HepG2 (cell line): Measurements from ENCODE around the gene PLEKHH1. TPM values are rescaled to one million over a fixed set of nuclear protein-coding genes. Genes with fewer than 3 reads are reported as not detected.

Experiments used
- BRD4 ChIP-seq: sonication (generic); formaldehyde crosslinking; IDR thresholded peaks from 2 replicates; pipeline ENCODE4 v1.4.0; 2020; ENCODE audit warnings: missing genetic modification reagents
- CREB3 ChIP-seq: sonication (generic); formaldehyde crosslinking; IDR thresholded peaks from 2 replicates; pipeline ENCODE4 v1.5.0; 2020; ENCODE audit warnings: missing genetic modification reagents
- FOSL2 ChIP-seq: sonication (generic); formaldehyde crosslinking; IDR thresholded peaks from 2 replicates; pipeline ENCODE4 v1.4.0; 2020; ENCODE audit warnings: missing genetic modification reagents
- HNRNPLL ChIP-seq: fragments of 200-400 bp; formaldehyde crosslinking; IDR thresholded peaks from 2 replicates; pipeline ENCODE4 v1.6.1; 2017; ENCODE audit warnings: mild to moderate bottlenecking, low read depth, low read length; ENCODE audit not compliant: poor library complexity, severe bottlenecking
- KDM5B ChIP-seq: sonication (generic); formaldehyde crosslinking; IDR thresholded peaks from 2 replicates; pipeline ENCODE4 v1.4.0; 2020; ENCODE audit warnings: missing genetic modification reagents, mild to moderate bottlenecking, borderline replicate concordance
- MYC ChIP-seq: sonication (generic); formaldehyde crosslinking; IDR thresholded peaks from 2 replicates; pipeline ENCODE4 v1.9.0; 2021; ENCODE audit warnings: missing genetic modification reagents, borderline replicate concordance
- MYNN ChIP-seq: sonication (generic); formaldehyde crosslinking; IDR thresholded peaks from 2 replicates; pipeline ENCODE4 v1.4.0; 2020; ENCODE audit warnings: mild to moderate bottlenecking, low read depth, missing genetic modification reagents
- PCBP1 ChIP-seq: fragments of 200-400 bp; formaldehyde crosslinking; IDR thresholded peaks from 2 replicates; pipeline ENCODE4 v1.6.1; 2017; ENCODE audit warnings: mild to moderate bottlenecking, low read depth, low read length, borderline replicate concordance
- POLR2A ChIP-seq, 2 experiments: IDR thresholded peaks; 2 replicates each; pipeline ENCODE4 v1.6.1; 2011; ENCODE audit warnings: low read depth in 2 of 2, low read length in 2 of 2, mild to moderate bottlenecking in 1 of 2, moderate library complexity in 1 of 2; ENCODE audit not compliant: insufficient read depth in 1 of 2
- SPEN ChIP-seq: sonication (generic); formaldehyde crosslinking; IDR thresholded peaks from 2 replicates; pipeline ENCODE4 v1.5.1; 2020; ENCODE audit warnings: low read depth, mild to moderate bottlenecking, missing genetic modification reagents
- ZBTB2 ChIP-seq: sonication (generic); formaldehyde crosslinking; IDR thresholded peaks from 2 replicates; pipeline ENCODE4 v1.8.0; 2022; ENCODE audit warnings: low read depth, missing genetic modification reagents
- ZFX ChIP-seq: sonication (generic); formaldehyde crosslinking; IDR thresholded peaks from 2 replicates; pipeline ENCODE4 v1.4.0; 2020; ENCODE audit warnings: mild to moderate bottlenecking, low read depth, missing genetic modification reagents, moderate library complexity
- ZNF160 ChIP-seq: sonication (generic); formaldehyde crosslinking; IDR thresholded peaks from 2 replicates; pipeline ENCODE4 v1.8.0; 2022; ENCODE audit warnings: mild to moderate bottlenecking, inconsistent platforms, missing genetic modification reagents
- ZNF274 ChIP-seq: sonication (generic); formaldehyde crosslinking; IDR thresholded peaks from 2 replicates; pipeline ENCODE4 v1.5.1; 2020; ENCODE audit warnings: mild to moderate bottlenecking, missing genetic modification reagents
- ZNF407 ChIP-seq: sonication (generic); formaldehyde crosslinking; IDR thresholded peaks from one replicate; pipeline ENCODE4 v1.5.1; 2020; ENCODE audit warnings: mild to moderate bottlenecking, missing genetic modification reagents; ENCODE audit errors: not compliant biosample characterization
- ZNF547 ChIP-seq: sonication (generic); formaldehyde crosslinking; IDR thresholded peaks from 2 replicates; pipeline ENCODE4 v1.5.1; 2020; ENCODE audit warnings: mild to moderate bottlenecking, missing genetic modification reagents
- ZNF790 ChIP-seq: sonication (generic); formaldehyde crosslinking; IDR thresholded peaks from 2 replicates; pipeline ENCODE4 v1.8.0; 2022; ENCODE audit warnings: missing genetic modification reagents, mild to moderate bottlenecking, borderline replicate concordance
- ZSCAN21 ChIP-seq: sonication (generic); formaldehyde crosslinking; IDR thresholded peaks from 2 replicates; pipeline ENCODE4 v1.8.0; 2022; ENCODE audit warnings: mild to moderate bottlenecking, missing genetic modification reagents, moderate library complexity, borderline replicate concordance
- polyA plus RNA-seq, 8 experiments: library from polyadenylated mRNA; depleted of rRNA in 3 of 8; stranded (reverse) in 7 of 8; unstranded in 1 of 8; fragments of >200 nt; fragmentation: Illumina TruSeq in 4 of 8; extraction: Trizol in 4 of 8; gene quantifications; 2 replicates each; pipeline versions ENCODE4 v1.2.1 to v1.2.3, GENCODE V29; 2011 to 2016; ENCODE audit warnings: low read depth in 4 of 8, missing spikeins in 1 of 8, mixed read lengths in 1 of 8; ENCODE audit not compliant: insufficient read depth in 1 of 8
- total RNA-seq, 5 experiments: library from RNA; depleted of rRNA; stranded (reverse); fragments of >200 nt; fragmentation: Illumina TruSeq; extraction: Trizol; gene quantifications; 2 replicates each; pipeline ENCODE4 v1.2.3, GENCODE V29; 2016; ENCODE audit warnings: low read depth in 1 of 5

The PLEKHH1 gene
- total and polyA plus RNA-seq, 2 of the 13 experiments (the other 11 are each of a cell fraction or from before 2014, with no cell fraction given), result 8.6 to 15.8 TPM

- TF ChIP-seq ZNF407 (CRISPR knock-in tag) (no peak), CREB3 (CRISPR knock-in tag) (0 out of 2 replicates have a peak, but pooled peaks have one; percentile 27), ZNF547 (peak; percentile 85), ZBTB2 (CRISPR knock-in tag) (peak; percentile 12; the same call in 1 of the 2 replicates), HNRNPLL (peak; percentile 56), ZFX (CRISPR knock-in tag) (peak; percentile 66), MYC (peak; percentile 19; the same call in 1 of the 2 replicates), FOSL2 (peak; percentile 45; the same call in 1 of the 2 replicates), POLR2A (IDR thresholded peaks at IDR 0.05; ENCODE audit: insufficient read depth in 1 of 2, low read depth in 2 of 2, low read length in 2 of 2) (peak; percentile 62 to 82), ZSCAN21 (peak; percentile 82), KDM5B (CRISPR knock-in tag) (peak; percentile 71; the same call in 1 of the 2 replicates), PCBP1 (0 out of 2 replicates have a peak, but pooled peaks have one; percentile 51), ZNF790 (CRISPR knock-in tag) (peak; percentile 59; the same call in 1 of the 2 replicates), SPEN (peak; percentile 60), BRD4 (CRISPR knock-in tag) (0 out of 2 replicates have a peak, but pooled peaks have one; percentile 25), ZNF160 (CRISPR knock-in tag) (peak; percentile 27; the same call in 1 of the 2 replicates), ZNF274 (peak; percentile 8; the same call in 1 of the 2 replicates), MYNN (no peak)
Observed at GRCh38 chr14:67532998-67533753, at the start of gene PLEKHH1 (continued).
